GM19328 (cell line): ENCODE results near the gene MRNIP.
"Not testable (repeated sequence)": the region's sequence is repeated elsewhere in the genome, so short reads cannot be mapped to it uniquely, and the experiment has no call there.

ENCODE experiments used
- ATAC-seq: cut with Tn5 transposase; IDR thresholded peaks from one replicate; pipeline ENCODE4 v1.9.1; 2021; ENCODE audit warnings: mild to moderate bottlenecking, moderate library complexity; ENCODE audit not compliant: unreplicated experiment

MRNIP gene

GRCh38 chr5:179795049-179795862 is 63.4 kb downstream of the MRNIP start:
- ATAC-seq: no peak

GRCh38 chr5:179794575-179794974 is 64.0 kb downstream of the MRNIP start:
- no peak for ATAC-seq

DNA sequence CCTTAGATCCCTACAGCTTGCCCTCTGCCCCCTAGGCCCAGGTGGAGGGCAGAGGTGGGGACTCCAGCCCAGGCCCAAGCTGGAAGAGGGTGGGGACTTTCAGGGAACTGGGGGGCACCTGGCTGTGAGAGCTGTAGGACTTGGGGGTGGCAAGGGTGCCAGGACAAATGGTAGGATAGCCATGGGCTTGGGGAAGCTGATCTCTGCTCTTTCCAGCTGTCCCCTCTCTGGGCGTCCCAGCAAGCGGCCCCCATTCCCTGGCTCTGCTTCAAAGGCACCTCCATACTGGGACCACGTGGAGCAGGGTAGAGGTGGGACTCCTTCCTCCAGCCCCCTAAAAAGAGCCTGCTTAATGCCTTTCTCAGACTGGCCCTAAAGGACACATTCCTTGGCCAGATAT is 64.4 kb downstream of the MRNIP start:
- ATAC-seq: no peak

GRCh38 chr5:179793468-179794139 is 65.0 kb downstream of the MRNIP start, which contains the start of gene LTC4S:
TSS of gene LTC4S (plus strand) at chr5:179793986. CDS start at chr5:179794081, 95 bp downstream.
- no peak for ATAC-seq

- no peak for ATAC-seq
Measured at GRCh38 chr5:179792612-179793467, 65.8 kb downstream of the MRNIP start.

GRCh38 chr5:179791881-179792611 is 66.6 kb downstream of the MRNIP start:
- no peak for ATAC-seq

DNA sequence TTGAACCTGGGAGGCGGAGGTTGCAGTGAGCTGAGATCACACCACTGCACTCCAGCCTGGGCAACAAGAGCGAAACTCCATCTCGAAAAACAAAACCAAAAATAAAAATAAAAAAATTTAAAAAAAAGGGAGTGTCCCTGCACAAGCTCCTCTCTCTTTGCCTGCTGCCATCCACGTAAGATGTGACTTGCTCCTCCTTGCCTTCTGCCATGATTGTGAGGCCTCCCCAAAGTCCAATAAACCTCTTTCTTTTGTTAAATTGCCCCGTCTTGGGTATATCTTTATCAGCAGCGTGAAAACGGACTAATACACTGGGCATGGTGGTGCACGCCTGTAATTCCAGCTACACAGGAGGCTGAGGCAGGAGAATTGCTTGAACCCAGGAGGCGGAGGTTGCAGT is 69.3 kb downstream of the MRNIP start:
- ATAC-seq: not testable (repeated sequence)

DNA sequence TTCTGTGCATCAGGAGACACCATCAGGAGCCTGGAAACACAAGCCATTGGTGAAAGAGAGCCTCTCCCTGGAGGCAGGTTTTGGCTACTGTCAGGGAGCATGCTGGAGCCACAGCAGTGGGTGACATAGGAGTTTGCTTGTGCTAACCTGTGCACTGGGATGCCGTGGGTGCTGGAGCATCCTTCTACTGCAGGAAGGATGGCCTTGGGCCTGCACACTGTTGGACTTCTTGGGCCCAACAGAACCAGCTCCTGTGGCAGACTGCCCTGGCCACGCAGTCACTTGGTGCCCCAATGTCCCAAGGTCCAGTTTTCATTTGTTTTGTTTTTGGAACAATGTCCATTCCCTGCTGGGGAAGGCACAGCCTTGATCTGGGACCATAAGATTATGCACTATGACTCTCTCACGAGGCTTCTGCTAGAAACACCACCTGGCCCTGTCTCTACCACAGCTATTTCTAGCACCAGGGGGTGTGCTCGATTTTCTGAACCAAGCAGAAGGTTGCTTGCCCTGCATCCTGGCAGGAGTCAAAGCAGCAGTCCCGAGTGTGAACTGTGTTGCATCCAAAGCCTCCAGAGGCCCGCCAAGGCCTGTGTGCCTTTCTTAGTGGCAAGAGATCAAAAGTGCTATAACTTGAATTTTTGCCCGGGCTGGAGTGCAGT is 70.3 kb downstream of the MRNIP start:
- no peak for ATAC-seq
